Smooth muscle cell (in vitro differentiated cells): ENCODE measurements around the gene DDX41. TPM values are rescaled to one million over a fixed set of nuclear protein-coding genes. Genes with fewer than 3 reads are reported as not detected.
A peak's percentile ranks its signal among the peaks of the same experiment; 100 is the strongest.

Source experiments
- DNase-seq: peaks from one replicate; lab custom pipeline; 2025; ENCODE audit not compliant: unreplicated experiment; lab: John Stamatoyannopoulos, UW
- H2AFZ ChIP-seq: fragments of 200-600 bp; sonication (generic); 2 replicates; pipeline ENCODE4 v1.6.0; 2016; ENCODE audit warnings: antibody characterized with exemption, low read depth, mild to moderate bottlenecking
- H3F3A ChIP-seq: fragments of 200-600 bp; sonication (generic); 2 replicates; pipeline ENCODE4 v1.6.0; 2017; ENCODE audit warnings: antibody characterized with exemption, low read depth
- H3K27ac ChIP-seq: fragments of 200-600 bp; sonication (generic); 2 replicates; pipeline ENCODE4 v1.5.1; 2016; ENCODE audit warnings: low read depth, mild to moderate bottlenecking
- H3K27me3 ChIP-seq: fragments of 200-600 bp; sonication (generic); 2 replicates; pipeline ENCODE4 v1.6.1; 2016; ENCODE audit warnings: low read depth, mild to moderate bottlenecking
- H3K36me3 ChIP-seq: fragments of 200-600 bp; sonication (generic); 2 replicates; pipeline ENCODE4 v1.5.1; 2016; ENCODE audit warnings: low read depth
- H3K4me1 ChIP-seq: fragments of 200-600 bp; sonication (generic); 2 replicates; pipeline ENCODE4 v1.5.1; 2016; ENCODE audit warnings: low read depth
- H3K4me2 ChIP-seq: fragments of 200-600 bp; sonication (generic); 2 replicates; pipeline ENCODE4 v1.6.0; 2016; ENCODE audit warnings: mild to moderate bottlenecking
- H3K4me3 ChIP-seq: fragments of 200-600 bp; sonication (generic); 2 replicates; pipeline ENCODE4 v1.5.1; 2016; ENCODE audit warnings: mild to moderate bottlenecking
- H3K79me2 ChIP-seq: fragments of 200-600 bp; sonication (generic); 2 replicates; pipeline ENCODE4 v1.6.0; 2016; ENCODE audit warnings: low read depth, mild to moderate bottlenecking
- H3K9ac ChIP-seq: fragments of 200-600 bp; sonication (generic); 2 replicates; pipeline ENCODE4 v1.6.0; 2016; ENCODE audit warnings: low read depth
- H3K9me3 ChIP-seq: fragments of 200-600 bp; sonication (generic); replicated peaks from 2 replicates; pipeline ENCODE4 v1.5.1; 2016; ENCODE audit warnings: low read depth
- H4K20me1 ChIP-seq: fragments of 200-600 bp; sonication (generic); 2 replicates; pipeline ENCODE4 v1.6.0; 2016; ENCODE audit warnings: low read depth
- CTCF ChIP-seq: fragments of 200-600 bp; sonication (generic); IDR thresholded peaks from 2 replicates; pipeline ENCODE4 v1.5.1; 2017; ENCODE audit warnings: borderline replicate concordance, mild to moderate bottlenecking, antibody characterized with exemption; ENCODE audit not compliant: insufficient read depth, poor library complexity, severe bottlenecking
- WGBS: methylation state at CpG from one replicate; pipeline ENCODE4 v1.1.7; 2016; ENCODE audit warnings: low lambda C conversion rate; 5-methylcytosine and 5-hydroxymethylcytosine counted together
- polyA plus RNA-seq: library from polyadenylated mRNA; unstranded; fragments of >200 nt; fragmentation: Nextera tagmentation; extraction: Ambion mirVana; gene quantifications from 2 replicates; pipeline ENCODE4 v1.2.1, GENCODE V29; 2016
- total RNA-seq: library from RNA; depleted of rRNA; stranded (reverse); fragments of >200 nt; gene quantifications from 2 replicates; pipeline ENCODE4 v1.2.3, GENCODE V29; 2014

DDX41 gene
- total and polyA plus RNA-seq, 2 experiments from 2014 or later: 72.5 to 90.0 TPM

- peak overlapping the region; percentile 37 for H3K4me2 ChIP-seq
- peaks cover 90% of the 10 kb centered on the region for H4K20me1 ChIP-seq
- peak overlapping the region; percentile 92 for H3K27ac ChIP-seq
These were observed 22.6 kb upstream of the DDX41 start for GRCh38 chr5:177539411-177539810.

GRCh38 chr5:177538876-177539275 is 22.1 kb upstream of the DDX41 start:
- TF ChIP-seq CTCF: no peak
- peaks cover 87% of the 10 kb centered on the region for H4K20me1 ChIP-seq
- no peak overlapping the region for H2AFZ ChIP-seq
- H3K27ac ChIP-seq: peak overlapping the region; percentile 92
- 95% methylated on average over 10 of the region's 10 CpGs for WGBS
- no peak overlapping the region for H3K4me3 ChIP-seq
- H3K27me3 ChIP-seq: no peaks in the 10 kb centered on the region
- peaks cover 8% of the 10 kb centered on the region for H3K36me3 ChIP-seq
- peaks cover 7% of the 10 kb centered on the region for H3F3A ChIP-seq
- no peak overlapping the region for H3K4me2 ChIP-seq
- H3K9me3 ChIP-seq: no peaks in the 10 kb centered on the region
- H3K79me2 ChIP-seq: peaks cover 57% of the 10 kb centered on the region
- peak overlapping the region; percentile 72 for H3K9ac ChIP-seq
- no peak for DNase-seq
- H3K4me1 ChIP-seq: peaks cover 21% of the 10 kb centered on the region

More at GRCh38 chr5:177539411-177539810, 22.6 kb upstream of the DDX41 start:
- DNase-seq: no peak
- TF ChIP-seq CTCF: no peak
- no peak overlapping the region for H3K9ac ChIP-seq
- WGBS: 14% methylated on average over 2 of the region's 2 CpGs
- no peaks in the 10 kb centered on the region for H3K9me3 ChIP-seq
- no peak overlapping the region for H2AFZ ChIP-seq
- H3K4me1 ChIP-seq: peaks cover 26% of the 10 kb centered on the region
- no peak overlapping the region for H3K4me3 ChIP-seq
- H3F3A ChIP-seq: peaks cover 7% of the 10 kb centered on the region
- no peaks in the 10 kb centered on the region for H3K27me3 ChIP-seq
- H3K79me2 ChIP-seq: peaks cover 62% of the 10 kb centered on the region
- peaks cover 8% of the 10 kb centered on the region for H3K36me3 ChIP-seq

GRCh38 chr5:177537389-177538361 is 20.9 kb upstream of the DDX41 start:
- peaks cover 45% of the 10 kb centered on the region for H3K79me2 ChIP-seq
- DNase-seq: peak; percentile 31
- peak overlapping the region; percentile 58 for H3K4me2 ChIP-seq
- no peaks in the 10 kb centered on the region for H3K27me3 ChIP-seq
- WGBS: 25% methylated on average over 15 of the region's 15 CpGs
- peaks cover 9% of the 10 kb centered on the region for H3K4me1 ChIP-seq
- H3F3A ChIP-seq: peaks cover 7% of the 10 kb centered on the region
- peaks cover 85% of the 10 kb centered on the region for H4K20me1 ChIP-seq
- H3K9ac ChIP-seq: peak overlapping the region; percentile 72
- H3K36me3 ChIP-seq: peaks cover 8% of the 10 kb centered on the region
- TF ChIP-seq CTCF: no peak
- no peak overlapping the region for H3K4me3 ChIP-seq
- no peak overlapping the region for H2AFZ ChIP-seq
- H3K27ac ChIP-seq: peak overlapping the region; percentile 92
- no peaks in the 10 kb centered on the region for H3K9me3 ChIP-seq
